ENCODE measurements around the gene TRMU. TPM values are rescaled to one million over a fixed set of nuclear protein-coding genes. Genes with fewer than 3 reads are reported as not detected.
A peak's percentile ranks its signal among the peaks of the same experiment; 100 is the strongest.

Gene TRMU, protein sequence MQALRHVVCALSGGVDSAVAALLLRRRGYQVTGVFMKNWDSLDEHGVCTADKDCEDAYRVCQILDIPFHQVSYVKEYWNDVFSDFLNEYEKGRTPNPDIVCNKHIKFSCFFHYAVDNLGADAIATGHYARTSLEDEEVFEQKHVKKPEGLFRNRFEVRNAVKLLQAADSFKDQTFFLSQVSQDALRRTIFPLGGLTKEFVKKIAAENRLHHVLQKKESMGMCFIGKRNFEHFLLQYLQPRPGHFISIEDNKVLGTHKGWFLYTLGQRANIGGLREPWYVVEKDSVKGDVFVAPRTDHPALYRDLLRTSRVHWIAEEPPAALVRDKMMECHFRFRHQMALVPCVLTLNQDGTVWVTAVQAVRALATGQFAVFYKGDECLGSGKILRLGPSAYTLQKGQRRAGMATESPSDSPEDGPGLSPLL
- total RNA-seq: 10 to 100 TPM; 43.1 to 59.6 (median 49.8) TPM
- polyA plus RNA-seq: 10 to 100 TPM; 23.7 to 32.4 (median 25.0) TPM
- long read RNA-seq, donor 1, partial matches to known transcripts: 0 of 10 reads
- long read RNA-seq, donor 1, other reads (novel, unspliced or antisense): 0 of 10 reads
- long read RNA-seq, donor 2, partial matches to known transcripts: 0 of 3 reads
- long read RNA-seq, donor 2, other reads (novel, unspliced or antisense): 0 of 3 reads

DNA sequence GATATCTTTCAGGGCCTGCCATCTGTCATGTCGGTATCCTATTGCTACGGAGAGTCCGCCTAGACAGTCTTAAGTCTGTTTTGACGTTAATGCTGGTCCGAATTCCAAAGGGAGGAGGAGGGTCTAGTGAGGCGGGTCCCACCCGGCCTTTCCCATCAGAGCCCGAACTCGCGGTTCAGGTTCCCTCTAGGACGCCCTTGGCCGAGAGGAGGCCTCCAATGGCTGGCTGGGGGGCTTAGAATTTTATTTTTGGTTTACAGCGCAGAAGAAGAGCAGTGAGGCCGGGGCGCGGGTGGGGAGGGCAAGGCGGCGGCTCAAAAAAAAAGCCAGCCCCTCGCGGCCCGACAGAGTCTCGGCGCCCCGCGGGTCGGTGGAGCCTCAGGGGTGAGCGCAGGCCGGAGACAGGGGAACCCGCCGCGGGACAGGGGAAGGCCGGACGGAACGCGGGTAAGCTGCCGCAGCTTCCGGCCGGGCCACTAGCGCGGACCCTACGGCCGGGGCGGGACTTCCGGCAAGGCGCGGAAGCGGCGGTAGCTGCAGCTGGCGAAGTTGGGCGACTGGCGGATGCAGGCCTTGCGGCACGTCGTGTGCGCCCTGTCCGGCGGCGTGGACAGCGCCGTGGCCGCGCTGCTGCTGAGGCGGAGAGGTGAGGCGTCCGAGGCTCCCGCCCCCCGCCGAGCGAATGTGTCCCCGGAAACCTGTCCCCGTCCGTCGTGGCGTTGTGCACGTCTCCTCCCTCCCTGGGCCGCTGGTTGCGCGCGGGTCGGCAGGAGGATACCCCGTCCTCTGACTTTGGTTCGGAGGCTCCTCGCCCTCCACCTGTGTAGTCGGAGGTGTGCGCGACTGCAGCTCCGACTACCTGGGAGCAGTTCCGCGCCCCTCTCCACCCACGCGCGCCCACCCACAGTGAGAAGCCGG lies at the start of gene TRMU:
TSS of gene TRMU (plus strand) at position 514 of the 918 bp plus-strand sequence. CDS start at position 565, 51 bp downstream.
- DNase-seq: peak; percentile 97
- WGBS, 5 donors: 1 to 2% (median 2%) methylated on average over 53 to 93 of the region's 93 CpGs
- H3K9me3 ChIP-seq: no peaks in the 10 kb centered on the region
- peak within 1 kb of the TSS; percentile 83 to 94 (median 88) for H3K27ac ChIP-seq
- peak in 1 of 3 donors; percentile 49 for TF ChIP-seq POLR2A (IDR thresholded peaks at IDR 0.05)
- peak; percentile 89 to 94 (median 91) for TF ChIP-seq POLR2AphosphoS5 (IDR thresholded peaks at IDR 0.05)
- TF ChIP-seq, protein P1, sequence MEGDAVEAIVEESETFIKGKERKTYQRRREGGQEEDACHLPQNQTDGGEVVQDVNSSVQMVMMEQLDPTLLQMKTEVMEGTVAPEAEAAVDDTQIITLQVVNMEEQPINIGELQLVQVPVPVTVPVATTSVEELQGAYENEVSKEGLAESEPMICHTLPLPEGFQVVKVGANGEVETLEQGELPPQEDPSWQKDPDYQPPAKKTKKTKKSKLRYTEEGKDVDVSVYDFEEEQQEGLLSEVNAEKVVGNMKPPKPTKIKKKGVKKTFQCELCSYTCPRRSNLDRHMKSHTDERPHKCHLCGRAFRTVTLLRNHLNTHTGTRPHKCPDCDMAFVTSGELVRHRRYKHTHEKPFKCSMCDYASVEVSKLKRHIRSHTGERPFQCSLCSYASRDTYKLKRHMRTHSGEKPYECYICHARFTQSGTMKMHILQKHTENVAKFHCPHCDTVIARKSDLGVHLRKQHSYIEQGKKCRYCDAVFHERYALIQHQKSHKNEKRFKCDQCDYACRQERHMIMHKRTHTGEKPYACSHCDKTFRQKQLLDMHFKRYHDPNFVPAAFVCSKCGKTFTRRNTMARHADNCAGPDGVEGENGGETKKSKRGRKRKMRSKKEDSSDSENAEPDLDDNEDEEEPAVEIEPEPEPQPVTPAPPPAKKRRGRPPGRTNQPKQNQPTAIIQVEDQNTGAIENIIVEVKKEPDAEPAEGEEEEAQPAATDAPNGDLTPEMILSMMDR (IDR thresholded peaks at IDR 0.05 in 8 of 11, conservative IDR thresholded peaks at IDR 0.05 in 3 of 11): peak in 2 of 11 experiments; percentile 15 to 23
- no peaks in the 10 kb centered on the region for H3K27me3 ChIP-seq (replicated peaks in 1 of 7)
- peak within 1 kb of the TSS; percentile 86 to 100 (median 97) for H3K4me3 ChIP-seq
- intact Hi-C loops (cut with DNase I; ENCODE audit: low total_unique reads): no loop called here
- H3K4me1 ChIP-seq: peaks cover 13 to 41% (median 23%) of the 10 kb centered on the region in 6 donors
- H3K36me3 ChIP-seq: peaks cover 0 to 51% (median 28%) of the 10 kb centered on the region in 6 donors

DNA sequence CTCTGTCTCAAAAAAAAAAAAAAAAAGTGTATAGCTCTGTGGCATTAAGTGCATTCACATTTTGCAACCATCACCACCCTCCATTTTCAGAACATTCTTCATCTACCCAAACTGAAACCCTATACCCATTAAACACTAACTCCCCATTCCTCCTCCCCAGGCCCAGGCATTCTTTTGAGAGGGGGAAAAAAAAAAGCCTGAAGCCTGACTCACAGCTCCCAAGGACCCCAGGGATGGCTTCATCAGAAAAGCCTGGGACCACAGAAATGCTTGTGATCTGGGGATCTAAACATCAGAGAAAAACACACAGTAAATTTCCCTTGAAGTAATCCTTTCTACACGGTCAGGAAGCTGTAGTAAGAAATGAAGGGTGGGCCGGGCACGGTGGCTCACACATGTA lies 49.5 kb upstream of the TRMU start:
- Histone ChIP-seq H3K27ac (no peak overlapping the region), H3K36me3 (peaks cover 0 to 92% (median 45%) of the 10 kb centered on the region in 6 donors), H3K9me3 (no peaks in the 10 kb centered on the region), H3K4me1 (peaks cover 21 to 88% (median 33%) of the 10 kb centered on the region in 6 donors), H3K4me3 (no peak overlapping the region), H3K27me3 (replicated peaks in 1 of 7) (no peaks in the 10 kb centered on the region)
- TF ChIP-seq POLR2A (IDR thresholded peaks at IDR 0.05) (no peak), POLR2AphosphoS5 (IDR thresholded peaks at IDR 0.05) (no peak)
- TF ChIP-seq, protein P1 (IDR thresholded peaks at IDR 0.05 in 8 of 11, conservative IDR thresholded peaks at IDR 0.05 in 3 of 11): no peak
- no peak for DNase-seq
- WGBS, 5 donors: 91 to 96% (median 95%) methylated on average over 3 of the region's 3 CpGs
- intact Hi-C loops (cut with DNase I; ENCODE audit: low total_unique reads): no loop called here

DNA sequence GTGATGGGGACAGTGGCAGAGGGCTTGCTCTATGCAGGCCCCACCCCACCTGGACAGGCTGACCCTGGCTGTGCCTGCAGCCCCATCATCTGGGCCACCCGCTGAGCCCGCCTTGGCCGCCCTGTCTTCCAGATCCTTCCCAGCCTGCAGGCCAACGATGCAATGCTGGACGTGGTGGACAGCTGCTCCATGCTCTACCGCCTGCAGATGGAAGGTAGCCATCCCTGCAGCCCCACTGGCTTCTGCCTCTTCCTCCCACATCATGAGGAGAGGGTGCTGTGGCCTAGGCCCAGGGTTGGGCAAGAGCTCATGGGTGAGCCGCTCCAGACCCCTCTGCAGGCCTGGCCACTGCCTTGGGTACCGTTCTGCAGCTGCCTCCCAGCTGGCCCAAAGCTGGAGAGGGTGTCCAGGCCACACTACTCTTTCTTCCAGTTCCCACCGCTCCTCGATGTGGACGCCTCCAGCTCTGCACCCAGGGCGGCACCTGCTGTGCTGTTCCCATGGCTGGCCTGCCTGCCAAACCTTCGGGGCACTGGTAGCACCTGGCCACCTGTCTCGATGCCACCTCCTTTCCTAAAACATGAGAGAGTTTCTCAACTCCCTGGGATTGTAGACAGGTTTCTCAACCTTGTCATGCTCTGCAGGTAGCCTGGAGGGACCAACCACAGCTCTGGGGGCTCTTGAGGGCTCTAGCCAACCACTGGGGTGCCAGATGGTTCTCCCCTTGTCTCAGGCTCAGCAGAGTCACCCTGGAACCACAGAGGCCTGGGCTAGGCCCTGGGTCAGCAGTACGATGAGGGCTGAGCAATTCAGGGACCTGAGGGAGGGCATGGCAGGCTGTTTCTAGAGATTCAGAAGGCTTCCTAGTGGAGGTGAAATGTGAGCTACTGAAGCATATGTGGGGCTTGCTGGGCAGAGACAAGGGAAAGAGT lies 48.3 kb upstream of the TRMU start:
- peaks cover 0 to 12% (median 8%) of the 10 kb centered on the region in 8 donors for H3K9me3 ChIP-seq
- H3K4me1 ChIP-seq: peaks cover 21 to 77% (median 32%) of the 10 kb centered on the region in 6 donors
- H3K36me3 ChIP-seq: peaks cover 0 to 92% (median 47%) of the 10 kb centered on the region in 6 donors
- TF ChIP-seq, protein P1 (IDR thresholded peaks at IDR 0.05 in 8 of 11, conservative IDR thresholded peaks at IDR 0.05 in 3 of 11): no peak
- TF ChIP-seq POLR2AphosphoS5 (IDR thresholded peaks at IDR 0.05): peak in 2 of 3 donors; percentile 4 to 44
- peak overlapping the region in 4 of 8 donors; percentile 5 to 60 (median 25) for H3K4me3 ChIP-seq
- no peaks in the 10 kb centered on the region for H3K27me3 ChIP-seq (replicated peaks in 1 of 7)
- peak; percentile 76 for DNase-seq
- 85 to 96% (median 91%) methylated on average over 14 to 15 of the region's 15 CpGs for WGBS, 5 donors
- H3K27ac ChIP-seq: peak overlapping the region; percentile 43 to 87 (median 80)
- intact Hi-C loops (cut with DNase I; ENCODE audit: low total_unique reads): no loop called here
